PC-9 (cell line): Measurements from ENCODE around the gene AGTPBP1.

Experiments used
- EZH2 ChIP-seq: fragments of 200-600 bp; sonication (generic); IDR thresholded peaks from 2 replicates; pipeline ENCODE4 v1.8.0; 2017; ENCODE audit warnings: antibody characterized with exemption, low read depth
- TF ChIP-seq, protein P1 (sequence below): fragments of 200-600 bp; sonication (generic); conservative IDR thresholded peaks from 2 replicates; pipeline ENCODE4 v1.6.1; 2017; ENCODE audit warnings: mixed run types, antibody characterized with exemption, mild to moderate bottlenecking, moderate library complexity

DNA sequence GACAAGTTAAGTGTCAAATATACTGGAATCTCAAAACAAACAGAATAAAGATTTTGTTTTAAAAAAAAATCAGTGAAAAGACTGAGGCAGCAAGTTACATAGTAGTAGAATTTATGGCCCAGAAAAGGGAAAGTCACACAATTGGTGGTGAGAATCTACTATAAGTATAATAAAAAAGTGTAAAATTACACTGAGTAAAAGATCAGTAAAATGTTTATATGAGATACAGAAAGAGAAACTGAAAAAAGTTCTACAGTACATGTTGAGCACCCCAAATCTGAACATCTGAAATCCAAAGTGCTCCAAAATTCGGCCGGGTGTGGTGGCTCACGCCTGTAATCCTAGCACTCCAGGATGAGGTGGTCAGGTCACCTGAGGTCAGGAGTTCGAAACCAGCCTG lies 15.0 kb downstream of the AGTPBP1 start:
- TF ChIP-seq, protein P1, sequence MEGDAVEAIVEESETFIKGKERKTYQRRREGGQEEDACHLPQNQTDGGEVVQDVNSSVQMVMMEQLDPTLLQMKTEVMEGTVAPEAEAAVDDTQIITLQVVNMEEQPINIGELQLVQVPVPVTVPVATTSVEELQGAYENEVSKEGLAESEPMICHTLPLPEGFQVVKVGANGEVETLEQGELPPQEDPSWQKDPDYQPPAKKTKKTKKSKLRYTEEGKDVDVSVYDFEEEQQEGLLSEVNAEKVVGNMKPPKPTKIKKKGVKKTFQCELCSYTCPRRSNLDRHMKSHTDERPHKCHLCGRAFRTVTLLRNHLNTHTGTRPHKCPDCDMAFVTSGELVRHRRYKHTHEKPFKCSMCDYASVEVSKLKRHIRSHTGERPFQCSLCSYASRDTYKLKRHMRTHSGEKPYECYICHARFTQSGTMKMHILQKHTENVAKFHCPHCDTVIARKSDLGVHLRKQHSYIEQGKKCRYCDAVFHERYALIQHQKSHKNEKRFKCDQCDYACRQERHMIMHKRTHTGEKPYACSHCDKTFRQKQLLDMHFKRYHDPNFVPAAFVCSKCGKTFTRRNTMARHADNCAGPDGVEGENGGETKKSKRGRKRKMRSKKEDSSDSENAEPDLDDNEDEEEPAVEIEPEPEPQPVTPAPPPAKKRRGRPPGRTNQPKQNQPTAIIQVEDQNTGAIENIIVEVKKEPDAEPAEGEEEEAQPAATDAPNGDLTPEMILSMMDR: no peak
- TF ChIP-seq EZH2: no peak
